Fibroblast of peridontal ligament (primary cell): Measurements from ENCODE around the gene BTF3L4.
"Not testable (repeated sequence)": the region's sequence is repeated elsewhere in the genome, so short reads cannot be mapped to it uniquely, and the experiment has no call there.

Experiments used
- DNase-seq: peaks from one replicate; pipeline ENCODE4 v3.0.0-alpha.2; 2010; ENCODE audit errors: extremely low read depth

Gene BTF3L4

DNA sequence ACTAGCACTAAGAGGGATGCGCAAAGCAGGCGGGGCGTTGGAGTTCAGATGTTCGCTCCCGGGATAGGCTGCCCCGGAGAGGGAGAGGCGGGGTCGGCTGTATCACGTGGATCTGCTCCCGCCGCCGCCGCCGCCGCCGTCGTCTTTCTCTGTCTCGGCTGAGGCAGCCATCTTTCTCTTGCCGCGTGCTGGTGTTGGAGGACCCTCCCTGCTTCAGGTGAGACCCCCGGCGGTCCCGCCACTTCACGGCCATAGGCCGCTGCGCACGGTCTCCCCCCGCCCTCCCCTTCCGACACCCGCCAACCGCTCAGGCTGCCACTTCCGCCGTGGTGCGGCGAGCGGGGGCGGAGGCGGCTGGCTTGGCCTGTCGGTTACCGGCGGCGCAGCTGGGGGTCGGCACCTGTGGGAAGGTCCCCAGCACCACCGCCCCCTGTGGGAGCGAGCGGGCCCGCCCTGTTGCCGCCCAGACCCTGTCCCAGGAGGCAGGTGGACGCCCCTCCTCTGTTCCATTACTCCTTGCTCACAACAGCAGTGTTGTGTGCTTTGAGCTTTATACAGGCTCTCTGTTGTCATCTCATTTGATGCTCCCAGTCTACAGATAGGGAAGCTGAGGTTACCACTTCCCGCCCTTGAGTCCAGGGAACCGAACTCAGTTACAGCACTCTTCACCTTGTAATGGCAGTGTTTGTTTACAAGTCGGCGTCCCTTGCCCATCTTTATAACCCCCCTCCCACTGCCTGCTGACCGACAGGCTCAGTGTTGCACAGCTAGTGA, at the start of gene BTF3L4:
Gene BTF3L4, plus strand, starts transcription at position 133 of the 774 bp plus-strand sequence. CDS start 3,553 bp downstream, outside the sequence.
- DNase-seq, result peak; percentile 84

DNA sequence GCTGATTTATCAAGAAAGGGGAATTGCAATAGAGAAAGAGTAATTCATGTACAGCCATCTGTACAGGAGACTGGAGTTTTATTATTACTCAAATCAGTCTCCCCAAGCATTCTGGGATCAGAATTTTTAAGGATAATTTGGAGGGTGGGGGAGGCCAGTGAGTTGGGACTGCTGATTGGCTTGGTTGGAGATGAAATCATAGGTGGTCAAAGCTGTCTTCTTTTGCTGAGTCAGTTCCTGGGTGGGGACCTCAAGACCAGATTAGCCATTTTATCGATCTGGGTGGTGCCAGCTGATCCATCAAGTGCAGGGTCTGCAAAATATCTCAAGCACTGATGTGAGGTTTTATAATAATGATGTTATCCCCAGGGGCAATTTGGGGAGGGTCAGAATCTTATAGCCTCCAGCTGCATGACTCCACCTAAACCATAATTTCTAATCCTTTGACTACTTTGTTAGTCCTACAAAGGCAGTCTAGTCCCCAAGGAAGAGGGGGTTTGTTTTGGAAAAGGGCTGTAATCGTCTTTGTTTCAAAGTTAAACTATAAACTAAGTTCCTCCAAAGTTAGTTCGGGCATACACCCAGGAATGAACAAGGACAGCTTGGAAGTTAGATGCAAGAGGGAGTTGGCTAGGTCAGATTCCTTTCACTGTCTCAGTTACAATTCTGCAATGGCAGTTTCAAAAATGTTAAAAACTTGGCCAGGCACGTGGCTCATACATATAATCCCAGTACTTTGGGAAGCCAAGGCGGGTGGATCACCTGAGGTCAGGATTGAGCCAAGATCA, 48.7 kb upstream of the BTF3L4 start:
- DNase-seq, result peak; percentile 68

DNA sequence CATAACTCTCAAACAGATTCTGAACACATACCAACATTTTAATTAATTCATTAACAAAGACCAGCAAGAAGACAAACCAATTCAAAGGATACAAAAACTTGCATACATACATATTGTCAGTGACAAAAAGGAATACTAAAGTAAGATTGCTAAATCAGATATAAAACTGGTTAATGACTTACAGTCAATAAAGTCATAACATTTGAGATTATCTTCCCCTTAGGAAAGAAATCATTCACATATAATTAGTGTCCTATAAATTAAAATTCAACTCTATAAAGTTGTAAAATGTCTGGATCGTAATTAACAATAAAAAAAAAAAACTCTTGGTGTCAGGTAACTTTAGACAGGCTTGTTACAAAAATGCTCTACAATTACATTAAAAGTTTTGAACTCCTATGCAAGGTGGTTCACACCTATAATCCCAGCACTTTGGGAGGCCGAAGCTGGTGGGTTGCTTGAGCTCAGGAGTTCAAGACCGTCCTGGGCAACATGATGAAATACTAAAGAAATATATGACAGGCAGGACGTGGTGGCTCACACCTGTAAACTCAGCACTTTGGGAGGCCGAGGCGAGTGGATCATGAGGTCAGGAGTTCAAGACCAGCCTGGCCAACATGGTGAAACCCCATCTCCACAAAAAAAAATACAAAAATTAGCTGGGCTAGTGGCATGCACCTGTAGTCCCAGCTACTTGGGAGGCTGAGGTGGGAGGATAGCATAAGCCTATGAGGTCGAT, 47.9 kb upstream of the BTF3L4 start:
- DNase-seq, result no peak

DNA sequence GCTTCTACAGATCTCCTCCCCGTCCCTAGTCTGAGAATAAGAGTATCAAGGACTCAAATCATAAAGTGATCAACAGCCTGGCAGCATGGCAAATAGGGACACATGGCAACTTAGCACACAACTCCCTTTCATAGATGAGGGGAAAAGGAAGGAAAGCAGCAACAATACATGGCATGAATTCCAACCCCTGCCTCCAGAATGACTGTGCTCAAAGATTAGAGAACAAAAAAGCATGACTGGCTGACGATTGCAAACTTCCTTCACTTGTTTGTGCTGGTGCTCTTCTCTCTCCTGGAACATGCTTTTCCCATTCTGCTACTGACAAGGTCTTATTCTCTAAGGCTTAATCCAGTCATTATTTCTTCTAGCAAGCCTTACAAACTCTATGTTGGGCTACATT, 34.0 kb upstream of the BTF3L4 start:
- DNase-seq, result no peak

DNA sequence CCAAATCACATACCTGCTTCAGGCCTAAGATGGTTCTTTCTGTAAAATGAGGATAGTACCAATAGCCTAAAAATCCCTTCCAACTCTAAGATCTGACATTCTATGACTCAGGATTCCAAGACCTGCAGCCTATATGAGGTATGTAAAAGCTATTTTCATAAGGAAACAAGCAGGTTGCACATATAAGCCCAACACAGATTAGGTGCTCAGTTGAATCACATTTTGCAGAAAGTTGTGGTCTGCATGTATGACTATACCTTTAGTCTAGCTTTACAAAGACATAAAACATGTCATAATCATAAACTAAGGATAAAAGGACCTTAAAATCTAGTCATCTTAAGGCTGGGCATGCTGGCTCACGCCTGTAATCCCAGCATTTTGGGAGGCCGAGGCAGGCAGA, 29.8 kb upstream of the BTF3L4 start:
- no peak for DNase-seq

DNA sequence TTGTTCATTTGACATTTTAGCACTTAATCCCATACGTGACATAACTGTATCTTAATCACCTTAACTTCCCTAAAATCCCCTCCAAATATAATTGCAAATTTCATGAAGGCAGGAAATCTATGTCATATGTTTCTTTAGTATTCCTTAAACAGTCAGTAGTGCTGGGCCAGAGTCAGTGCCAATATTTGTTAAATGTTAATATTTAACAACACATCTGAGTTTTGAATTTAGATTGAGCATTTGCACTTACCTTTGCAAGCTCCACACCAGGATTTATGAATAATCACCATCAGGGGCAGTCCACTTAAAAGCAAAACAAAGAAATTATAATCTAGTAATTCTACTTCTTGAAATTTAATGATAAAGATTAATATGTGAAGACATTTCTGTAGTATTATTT, 27.8 kb upstream of the BTF3L4 start:
- DNase-seq, result no peak

DNA sequence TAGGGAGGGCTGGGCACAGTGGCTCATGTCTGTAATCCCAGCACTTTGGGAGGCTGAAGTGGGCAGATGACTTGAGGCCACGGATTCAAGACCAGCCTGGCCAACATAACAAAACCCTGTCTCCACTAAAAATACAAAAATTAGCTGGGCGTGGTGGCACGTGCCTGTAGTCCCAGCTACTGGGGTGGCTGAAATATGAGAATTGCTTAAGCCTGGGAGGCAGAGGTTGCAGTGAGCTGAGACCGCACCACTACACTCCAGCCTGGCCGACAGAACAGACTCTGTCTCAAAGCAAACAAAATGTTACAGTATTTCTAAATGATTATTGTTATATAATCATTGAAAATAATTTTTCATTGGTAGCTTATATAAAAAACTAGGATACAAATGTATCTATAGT, 27.3 kb upstream of the BTF3L4 start:
- not testable (repeated sequence) for DNase-seq

DNA sequence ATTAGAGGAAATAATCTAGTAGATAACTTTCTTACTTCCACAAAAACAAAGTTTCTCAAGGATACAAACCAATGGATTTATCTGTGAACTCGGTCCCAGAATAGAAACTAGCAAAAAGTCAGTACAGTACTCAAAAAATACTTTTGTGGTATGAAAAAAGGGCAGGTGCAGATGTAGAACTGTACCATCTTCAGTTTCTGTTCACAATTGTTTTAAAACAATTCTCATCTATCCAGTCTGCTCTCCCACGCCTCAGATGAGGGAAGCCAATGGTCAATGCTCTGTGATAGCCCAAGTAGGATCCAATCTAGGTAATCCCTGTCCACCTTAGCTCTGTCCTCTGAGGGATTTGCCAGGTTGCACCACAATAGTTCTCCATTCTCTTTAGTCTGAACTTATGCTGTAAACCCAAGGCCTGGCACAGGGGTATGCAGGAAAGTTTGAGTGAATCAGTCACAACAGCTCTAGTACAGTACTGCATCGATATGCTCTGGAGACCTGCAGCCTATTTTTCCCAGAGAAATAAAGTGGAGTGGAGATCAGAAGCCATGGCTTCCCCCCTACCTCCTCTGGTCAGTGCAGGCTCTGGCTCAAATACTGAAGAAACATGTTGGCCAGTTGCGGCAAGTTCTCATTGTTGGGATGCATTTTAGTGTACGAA, 23.8 kb upstream of the BTF3L4 start:
- DNase-seq, result no peak

DNA sequence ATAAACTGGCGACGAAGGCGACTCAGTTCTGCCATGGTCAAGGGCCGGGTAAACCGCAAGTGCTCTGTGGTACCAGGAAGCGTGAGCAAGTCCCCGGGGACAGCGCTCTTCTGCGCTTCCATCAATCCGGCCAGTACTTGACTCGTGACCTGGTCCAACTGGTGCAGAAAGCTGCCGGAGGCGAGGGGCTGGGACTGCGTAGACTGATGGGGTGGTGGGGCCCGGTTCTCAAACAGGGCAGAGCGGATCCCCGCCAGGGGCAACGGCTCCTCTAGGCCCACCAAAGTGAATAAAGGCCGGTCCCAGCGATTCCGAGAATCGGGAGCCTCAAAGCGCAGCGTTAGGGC, 23.3 kb upstream of the BTF3L4 start:
- peak; percentile 69 for DNase-seq

DNA sequence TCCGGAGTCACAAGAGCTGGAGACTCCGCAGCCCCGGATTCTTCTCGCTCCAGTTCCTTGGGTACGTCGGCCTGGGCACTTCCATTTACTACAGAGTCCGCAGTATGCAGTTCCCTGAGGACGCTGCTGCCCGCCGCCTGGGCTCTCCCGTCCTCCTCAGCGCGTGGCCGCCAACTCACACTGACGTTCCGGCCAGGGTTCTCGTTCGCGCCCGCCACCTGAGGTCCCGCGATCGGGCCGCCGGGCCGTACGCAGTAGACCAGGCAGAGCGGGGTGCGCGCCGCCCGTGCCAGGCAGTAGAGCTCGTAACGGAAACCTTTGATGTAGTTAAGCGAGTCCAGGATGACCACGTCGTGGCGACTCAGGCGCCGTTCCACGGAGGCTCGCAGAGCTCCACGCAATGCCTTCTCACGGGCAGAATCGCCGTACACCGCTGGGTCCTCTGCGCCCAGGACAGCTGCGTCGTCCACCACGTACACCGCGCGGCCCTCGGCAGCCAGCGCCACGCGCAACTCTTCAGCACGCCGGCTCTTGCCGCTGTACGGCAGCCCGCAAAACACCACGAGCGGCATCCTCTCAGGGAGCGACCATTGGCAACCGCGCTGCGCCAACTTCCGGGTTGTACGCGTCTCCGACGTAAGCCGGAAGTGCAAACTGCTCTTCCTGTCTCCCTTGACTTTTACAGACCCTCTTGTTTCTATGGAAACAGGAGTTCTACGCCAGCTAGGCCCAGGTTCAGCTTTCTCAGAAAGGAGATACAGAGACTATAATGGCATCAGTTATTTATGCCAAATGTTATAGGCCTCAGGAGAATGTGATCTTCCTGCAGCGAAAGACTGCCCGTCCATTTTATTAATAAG, 22.7 kb upstream of the BTF3L4 start, which contains the start of gene KTI12:
Gene KTI12, minus strand, starts transcription at position 621 of the 860 bp plus-strand sequence. Its CDS starts 49 bp downstream, at position 572.
- peak; percentile 91 for DNase-seq

DNA sequence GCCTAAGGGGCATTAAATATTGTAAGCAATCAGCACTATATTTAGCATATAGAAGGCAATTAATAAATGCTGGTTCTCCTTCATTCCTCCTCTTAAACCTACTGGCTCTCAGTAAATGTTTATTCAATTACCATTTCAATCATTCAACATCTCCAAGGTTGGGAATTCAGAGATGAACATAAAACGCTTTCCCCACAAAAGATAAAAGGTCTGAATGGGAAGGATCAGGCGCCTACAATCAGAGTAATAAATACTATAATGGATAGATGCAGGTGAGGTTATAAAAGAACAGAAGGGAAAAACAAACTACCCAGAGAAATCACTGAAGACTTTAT, 22.1 kb upstream of the BTF3L4 start:
- DNase-seq, result no peak

DNA sequence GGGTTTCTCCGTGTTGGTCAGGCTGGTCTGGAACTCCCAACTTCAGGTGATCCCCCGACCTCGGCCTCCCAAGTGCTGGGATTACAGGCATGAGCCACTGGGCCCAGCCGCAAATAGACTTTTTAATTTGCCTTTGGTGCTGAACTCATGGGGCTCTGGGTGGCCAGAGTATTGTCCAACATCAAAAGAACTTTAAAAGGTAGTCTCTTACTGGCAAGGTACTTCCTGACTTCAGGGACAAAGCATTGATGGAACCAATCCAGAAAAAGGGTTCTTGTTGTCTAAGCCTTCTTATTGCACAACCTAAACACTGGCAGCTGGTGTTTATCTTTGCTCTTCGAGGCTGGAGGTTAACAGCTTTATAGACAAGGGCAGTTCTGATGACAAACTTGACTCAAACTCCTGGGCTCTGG, 18.7 kb upstream of the BTF3L4 start:
- peak; percentile 24 for DNase-seq

DNA sequence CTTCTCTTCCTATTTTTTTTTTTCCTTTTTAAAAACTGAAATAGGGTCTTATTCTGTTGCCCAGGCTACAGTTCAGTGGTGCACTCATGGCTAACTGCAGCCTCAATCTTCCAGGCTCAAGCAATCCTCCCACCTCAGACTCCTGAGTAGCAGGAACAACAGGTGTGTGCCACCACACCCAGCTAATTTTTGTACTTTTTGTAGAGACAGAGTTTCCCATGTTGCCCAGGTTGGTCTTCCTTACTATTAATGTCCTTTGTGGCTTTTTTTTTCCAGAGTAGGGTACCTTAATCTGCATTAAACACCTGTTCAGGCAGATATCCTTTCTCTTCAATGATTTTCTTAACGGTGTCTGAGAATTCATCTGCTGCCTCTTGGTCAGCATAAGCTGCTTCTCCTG, 18.2 kb upstream of the BTF3L4 start:
- no peak for DNase-seq

DNA sequence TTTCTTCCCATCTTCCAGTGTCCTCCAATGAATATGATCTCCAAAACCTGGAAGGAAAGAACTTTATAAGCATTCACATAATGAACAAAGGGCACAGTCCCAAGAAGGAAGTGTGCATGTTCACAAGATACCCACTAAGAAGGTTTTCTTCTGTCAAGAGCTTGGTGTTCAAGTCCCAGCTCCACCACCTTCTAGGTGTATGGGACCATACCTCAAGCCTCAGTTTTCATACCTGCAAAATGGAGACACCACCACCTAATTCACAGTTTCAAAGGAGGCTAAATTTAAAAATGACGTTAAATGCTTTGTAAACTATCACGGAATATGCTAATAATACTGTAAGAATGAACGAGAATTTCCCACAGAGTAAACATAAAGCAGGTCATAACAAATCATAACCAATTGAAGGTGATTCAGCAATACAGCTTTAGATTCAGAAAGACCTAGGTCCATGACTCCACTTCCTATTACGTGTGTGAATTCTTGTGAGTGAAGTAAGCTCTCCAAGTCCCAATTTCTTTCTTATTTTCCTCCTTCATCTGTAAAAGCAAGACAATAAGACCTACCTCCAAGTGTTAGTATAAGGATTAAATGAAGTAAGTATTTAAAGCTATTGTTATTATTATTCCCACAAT, 14.4 kb upstream of the BTF3L4 start:
- no peak for DNase-seq

DNA sequence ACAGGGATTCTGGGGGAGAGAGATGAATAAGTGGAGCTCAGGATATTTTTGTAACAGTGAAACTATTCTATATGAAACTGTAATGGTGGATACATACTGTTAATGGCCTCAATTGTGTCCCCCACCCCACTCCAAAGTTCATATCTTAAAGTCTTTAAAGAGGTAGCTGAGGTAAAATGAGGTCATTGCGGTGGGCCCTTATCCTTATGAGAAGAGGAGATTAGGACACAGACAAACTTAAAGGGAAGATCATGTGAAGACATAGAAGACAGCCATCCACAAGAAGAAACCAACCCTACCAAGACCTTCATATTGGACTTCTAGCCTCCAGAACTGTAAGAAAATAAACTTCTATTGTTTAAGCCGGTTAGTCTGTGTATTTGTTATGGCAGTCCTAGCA, 10.9 kb upstream of the BTF3L4 start:
- DNase-seq, result no peak

DNA sequence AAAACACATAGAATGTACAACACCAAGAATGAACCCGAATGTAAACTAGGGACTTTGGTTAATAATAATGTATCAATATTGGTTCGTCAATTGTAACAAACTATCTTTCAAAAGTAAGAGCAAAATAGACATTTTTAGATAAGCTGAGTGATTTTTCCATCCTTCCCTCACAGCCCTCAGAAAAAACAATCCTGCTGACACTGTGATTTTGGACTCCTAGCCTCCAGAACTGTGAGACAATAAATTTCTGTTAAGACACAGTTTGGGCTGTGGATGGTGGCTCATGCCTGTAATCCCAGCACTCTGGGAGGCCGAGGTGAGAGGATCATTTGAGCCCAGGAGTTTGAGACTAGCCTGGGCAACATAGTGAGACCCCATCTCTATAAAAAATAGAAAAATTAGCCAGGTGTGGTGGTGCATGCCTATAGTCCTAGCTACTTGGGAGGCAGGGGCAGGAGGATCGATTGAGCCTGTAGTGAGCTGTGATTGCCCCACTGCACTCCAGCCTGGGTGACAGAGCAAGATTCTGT, 10.4 kb upstream of the BTF3L4 start:
- DNase-seq, result not testable (repeated sequence)

DNA sequence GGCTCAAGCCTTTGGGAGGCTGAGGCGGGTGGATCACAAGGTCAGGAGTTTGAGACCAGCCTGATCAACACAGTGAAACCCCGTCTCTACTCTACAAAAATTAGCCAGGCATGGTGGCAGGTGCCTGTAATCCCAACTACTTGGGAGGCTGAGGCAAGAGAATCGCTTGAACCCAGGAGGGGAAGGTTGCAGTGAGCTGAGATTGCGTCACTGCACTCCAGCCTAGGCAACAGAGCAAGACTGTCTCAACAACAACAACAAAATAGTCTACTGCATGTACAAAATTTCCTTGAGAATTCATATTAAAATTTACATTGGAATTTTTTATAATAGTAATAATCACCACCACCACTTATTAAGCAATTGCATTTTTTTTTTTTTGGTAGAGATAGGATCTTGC, 6.8 kb upstream of the BTF3L4 start:
- DNase-seq, result not testable (repeated sequence)

DNA sequence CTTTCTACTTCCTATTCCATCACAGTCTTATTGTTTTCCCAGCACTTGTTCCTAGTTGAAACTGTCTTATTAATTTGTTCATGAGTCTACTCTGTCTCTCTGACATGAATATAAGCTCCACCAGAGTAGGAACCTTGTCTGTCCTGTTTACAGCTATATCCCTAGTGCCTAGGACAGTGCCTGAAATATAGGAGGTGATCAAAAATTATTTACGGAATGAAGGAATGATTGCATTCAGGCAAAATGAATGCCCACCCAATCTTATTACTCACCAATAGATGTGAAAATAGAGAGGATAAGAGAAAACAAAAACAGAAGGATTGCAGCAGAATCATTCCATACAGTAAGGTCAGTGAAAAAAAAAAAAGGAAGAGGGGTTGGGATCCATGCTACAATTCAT, 2.2 kb upstream of the BTF3L4 start:
- no peak for DNase-seq

DNA sequence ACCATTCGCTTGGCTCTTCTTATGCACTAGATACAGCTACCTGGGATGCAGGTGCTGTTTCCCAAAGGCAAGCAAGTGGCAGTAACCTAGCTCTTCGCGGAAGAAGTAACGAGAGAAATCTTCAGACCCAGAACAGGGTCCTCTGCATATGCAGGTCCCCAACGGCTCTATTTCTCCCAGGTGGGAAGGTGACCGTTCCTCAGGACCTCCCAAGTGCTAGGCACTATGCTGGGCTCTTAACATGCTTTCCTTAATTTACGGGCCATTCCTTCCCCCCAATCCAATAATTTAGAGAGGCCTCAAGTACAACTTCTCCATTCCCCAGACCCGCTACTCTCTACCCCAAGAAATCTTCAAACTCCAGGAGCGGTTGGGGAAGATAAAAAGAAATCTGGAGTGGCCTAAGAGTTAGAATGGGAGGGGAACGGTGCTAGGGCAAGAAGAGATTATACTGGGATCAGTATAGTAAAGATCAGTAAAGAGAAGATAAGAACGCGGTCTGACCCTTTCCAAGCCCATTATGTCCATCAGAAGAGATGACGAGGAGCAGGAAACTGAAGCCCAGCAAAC, 1.5 kb upstream of the BTF3L4 start:
- no peak for DNase-seq
